ENCODE measurements around the gene GASK1A.

The GASK1A gene

GRCh38 chr3:43014956-43015355, 35.8 kb downstream of the GASK1A start:
- DNase-seq: no peak

- DNase-seq: no peak
These were observed 36.5 kb downstream of the GASK1A start for GRCh38 chr3:43015572-43015971.

DNA sequence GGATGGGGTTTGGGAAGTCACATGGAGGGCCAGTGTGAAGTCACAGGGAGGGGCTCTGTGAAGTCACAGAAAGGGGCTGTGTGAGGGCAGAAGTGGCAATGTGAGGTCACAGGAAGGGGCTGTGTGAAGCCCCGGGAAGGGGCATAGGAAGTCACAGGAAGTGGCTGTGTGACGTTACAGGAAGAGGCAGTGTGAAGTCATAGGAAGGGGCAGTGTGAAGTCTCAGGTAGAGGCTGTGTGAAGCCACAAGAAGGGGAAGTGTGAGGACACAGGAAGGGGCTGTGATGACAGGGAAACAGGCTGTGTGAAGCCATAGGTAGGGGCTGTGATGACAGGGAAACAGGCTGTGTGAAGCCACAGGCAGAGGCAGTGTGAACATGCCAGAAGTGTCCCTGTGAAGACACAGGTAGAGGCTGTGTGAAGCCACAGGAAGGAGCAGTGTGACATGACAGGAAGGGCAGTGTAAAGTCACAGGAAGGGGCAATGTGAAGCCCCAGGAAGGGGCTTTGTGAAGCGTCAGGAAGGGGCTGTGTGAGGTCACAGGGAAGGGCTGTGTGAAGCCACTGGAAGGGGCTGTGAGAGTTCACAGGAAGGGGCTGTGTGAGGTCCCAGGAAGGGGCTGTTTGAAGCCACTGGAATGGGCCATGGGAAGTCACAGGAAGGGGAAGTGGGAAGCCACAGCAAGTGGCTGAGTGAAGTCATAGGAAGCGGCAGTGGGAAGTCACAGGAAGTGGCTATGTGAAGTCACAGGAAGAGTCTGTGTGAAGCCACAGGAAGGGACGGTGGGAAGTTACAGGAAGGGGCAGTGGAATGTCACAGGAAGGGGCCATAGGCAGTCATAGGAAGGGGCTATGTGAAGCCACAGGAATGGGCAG, 37.1 kb downstream of the GASK1A start:
- no peak for DNase-seq

- no peak for DNase-seq
These were observed 37.9 kb downstream of the GASK1A start for GRCh38 chr3:43017004-43017403.

DNA sequence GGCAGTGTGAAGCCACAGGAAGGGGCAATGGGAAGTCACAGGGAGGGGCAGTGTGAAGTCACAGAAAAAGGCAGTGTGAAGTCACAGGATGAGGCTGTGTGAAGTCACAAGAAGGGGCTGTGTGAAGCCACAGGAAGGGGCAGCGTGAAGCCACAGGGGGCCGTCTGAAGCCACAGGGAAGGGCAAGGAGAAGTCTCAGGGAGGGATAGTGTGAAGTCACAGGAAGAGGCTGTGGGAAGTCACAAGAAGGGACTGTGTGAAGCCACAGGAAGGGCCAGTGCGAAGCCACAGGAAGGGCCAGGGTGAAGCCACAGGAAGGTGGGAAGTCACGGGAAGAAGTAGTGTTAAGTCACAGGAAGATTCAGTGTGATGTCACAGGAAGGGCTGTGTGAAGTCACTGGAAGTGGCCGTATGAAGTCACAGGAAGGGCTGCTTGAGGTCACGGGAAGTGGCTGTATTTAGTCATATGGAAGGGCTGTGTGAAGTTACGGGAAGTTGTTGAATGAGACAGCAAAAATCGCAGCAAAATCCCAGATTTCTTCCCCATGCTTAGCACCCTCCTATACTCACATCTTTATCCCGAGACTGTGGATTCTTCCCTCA, 38.6 kb downstream of the GASK1A start:
- DNase-seq: no peak

GRCh38 chr3:43018246-43018645, 39.1 kb downstream of the GASK1A start:
- DNase-seq: no peak

GRCh38 chr3:43019006-43019809, 40.1 kb downstream of the GASK1A start:
- DNase-seq: no peak

DNA sequence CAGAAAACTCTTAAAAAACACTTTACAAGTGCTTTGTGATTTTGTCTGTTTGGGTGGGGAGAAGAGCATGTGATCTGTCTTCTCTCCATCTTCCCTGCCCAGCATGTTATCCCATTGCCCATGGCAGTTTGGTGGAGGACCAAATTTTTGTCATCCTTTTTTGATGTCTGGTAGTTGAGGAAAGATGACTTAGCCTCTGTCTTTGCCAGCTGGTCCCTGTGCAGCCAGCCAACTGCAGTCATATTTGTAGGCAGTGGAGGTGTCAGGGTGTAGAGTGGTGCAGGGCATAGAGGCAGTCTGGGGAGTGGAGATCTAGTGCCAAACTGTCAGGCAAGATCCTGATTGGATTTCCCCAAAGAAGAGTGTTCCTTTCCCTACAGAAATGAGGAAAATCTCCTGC, 40.7 kb downstream of the GASK1A start:
- DNase-seq: no peak

DNA sequence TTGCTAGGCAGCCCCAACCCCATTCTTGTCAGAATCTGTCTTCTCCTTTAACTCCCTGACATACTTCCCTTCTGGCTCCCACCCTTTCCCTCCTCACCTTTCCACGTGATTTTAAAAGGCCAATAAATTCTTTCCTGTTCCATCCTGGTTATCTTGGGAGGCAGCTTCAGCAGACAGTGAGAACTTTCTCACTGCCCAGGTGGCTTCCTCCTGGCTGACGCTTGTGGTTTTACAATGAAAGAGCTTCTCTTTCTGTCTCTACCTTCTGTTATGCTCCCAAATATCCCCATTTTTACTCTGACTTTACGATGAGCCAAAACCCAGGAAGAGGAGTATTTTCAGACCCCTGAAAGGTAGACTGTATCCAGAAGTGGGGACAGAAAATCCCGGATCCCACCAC, 42.1 kb downstream of the GASK1A start:
- DNase-seq: no peak

DNA sequence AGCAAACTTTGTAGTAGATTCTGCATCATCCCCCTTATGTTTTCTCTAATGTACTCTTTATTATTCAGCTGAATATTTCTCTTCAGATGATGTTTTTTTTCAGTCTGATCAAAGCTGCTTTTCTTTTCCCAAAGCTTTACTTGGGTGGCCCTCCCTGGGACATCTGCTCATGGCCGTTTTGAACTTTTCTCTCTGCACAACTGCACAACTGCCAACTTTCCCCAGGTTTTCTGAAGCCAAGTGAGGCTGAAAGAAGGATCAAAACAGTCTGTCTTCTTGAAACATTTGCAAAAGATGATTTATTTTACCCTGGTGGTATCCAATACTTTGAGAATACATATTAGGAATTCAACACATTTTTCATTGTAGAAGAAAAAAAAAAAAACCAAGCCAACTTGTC, 43.0 kb downstream of the GASK1A start:
- DNase-seq: no peak

DNA sequence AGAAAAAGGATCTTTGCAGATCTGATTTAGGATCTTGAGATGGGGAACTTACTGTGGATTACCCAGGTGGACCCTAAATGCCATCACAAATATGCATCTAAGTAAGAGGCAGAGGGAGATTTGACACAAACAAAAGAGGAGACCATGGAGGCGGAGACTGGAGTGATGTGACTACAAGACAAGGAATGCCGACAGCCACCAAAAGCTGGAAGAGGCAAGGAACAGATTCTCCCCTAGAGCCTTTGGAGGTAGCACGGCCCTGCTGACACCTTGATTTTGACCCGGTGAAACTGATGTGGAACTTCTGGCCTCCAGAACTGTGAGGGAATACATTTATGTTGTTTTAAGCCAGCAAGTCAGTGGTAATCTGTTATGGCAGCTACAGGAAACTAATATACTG, 44.0 kb downstream of the GASK1A start:
- no peak for DNase-seq

DNA sequence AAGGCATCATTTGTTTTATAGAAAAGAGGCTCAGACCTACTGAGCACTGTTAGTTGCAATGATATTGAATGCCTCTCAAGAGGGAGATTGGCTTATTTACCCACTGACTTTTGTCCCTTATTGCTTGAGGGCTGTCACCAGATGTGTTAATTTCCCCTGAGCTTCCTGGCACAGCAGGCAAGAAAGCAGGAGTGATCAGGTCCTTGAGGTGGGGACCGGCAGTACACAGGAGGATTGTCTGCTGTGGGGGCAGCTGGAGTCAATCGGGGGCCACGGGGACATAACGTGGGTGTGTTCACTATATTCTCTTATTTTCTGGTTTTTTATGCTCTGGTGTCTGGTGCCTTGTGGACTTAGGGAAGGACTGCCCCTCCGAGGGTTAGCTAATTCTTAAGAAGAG, 44.6 kb downstream of the GASK1A start:
- DNase-seq: no peak

DNA sequence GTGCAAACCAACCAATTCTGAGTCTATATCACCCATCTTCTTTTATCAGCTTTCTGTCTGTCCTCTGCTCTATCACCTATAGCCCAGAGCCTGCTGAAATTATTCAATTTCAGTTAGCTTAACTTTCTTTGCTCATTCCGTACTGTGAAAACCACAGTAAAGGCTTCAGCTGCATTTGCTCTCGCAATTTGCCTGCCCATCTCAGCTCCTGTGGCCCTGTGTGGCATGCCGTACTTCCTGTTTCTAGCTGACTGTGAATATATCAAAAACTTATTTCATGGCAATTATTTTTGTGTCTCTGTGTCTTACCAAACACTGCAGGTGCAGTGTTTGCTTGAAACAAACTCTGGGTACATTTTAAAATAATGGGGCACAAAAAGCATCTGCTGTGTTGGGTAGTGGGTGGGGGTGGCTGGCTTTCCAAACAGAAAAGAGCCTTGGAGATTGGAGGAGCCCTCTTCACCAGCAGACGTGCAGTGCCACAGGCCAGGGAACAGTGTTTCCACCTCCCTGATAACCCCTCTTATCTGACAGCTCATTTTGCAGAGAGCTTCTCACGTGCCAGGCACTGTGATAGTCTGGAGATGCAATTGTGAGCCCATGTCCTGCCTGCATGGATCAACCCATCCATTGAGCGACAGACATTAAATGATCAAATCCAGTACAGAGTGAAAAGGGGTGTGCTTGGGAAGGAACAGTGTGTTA, 45.2 kb downstream of the GASK1A start:
- no peak for DNase-seq

GRCh38 chr3:43025423-43025822, 46.3 kb downstream of the GASK1A start:
- no peak for DNase-seq

- DNase-seq: no peak
These were observed 48.9 kb downstream of the GASK1A start for GRCh38 chr3:43028001-43028400.

DNA sequence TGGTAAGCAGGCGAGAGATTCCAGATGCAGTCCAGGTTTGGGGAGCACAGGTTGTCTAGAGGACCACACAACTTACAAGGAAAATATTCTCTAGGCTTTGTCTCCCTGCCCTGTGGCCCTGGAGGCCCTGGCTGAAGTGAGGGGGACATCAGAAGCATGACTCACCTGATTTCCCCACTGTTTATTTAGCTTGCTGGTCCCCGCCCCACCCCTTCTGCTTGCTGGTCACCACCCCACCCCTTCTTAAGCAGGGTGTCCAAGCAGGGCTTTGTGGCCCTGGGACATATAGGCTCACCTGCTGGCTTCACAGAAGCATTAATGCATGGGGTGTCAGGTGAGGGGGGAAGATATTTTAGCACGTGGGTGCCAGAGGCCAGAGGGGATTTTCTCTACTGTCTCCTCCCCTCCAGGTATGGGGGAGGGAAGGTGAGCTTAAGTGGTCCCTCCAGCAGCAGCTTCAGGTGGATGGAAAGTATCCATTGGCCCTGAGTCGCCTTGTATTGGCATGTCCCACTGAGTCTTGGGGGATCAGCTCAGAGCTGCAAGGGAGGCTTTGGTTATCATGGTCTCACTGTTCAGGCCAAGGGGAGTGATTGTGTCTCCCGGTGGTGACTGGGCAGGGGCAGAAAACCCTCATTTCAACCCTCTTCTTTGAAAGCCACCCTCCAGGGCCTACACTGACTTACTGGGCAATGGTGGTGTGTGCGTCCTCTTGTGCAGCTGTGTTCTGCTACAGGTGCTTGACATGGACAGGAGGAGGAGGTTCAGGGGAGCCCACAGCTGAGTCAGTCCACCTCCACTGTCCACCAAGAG, 49.8 kb downstream of the GASK1A start:
- DNase-seq: no peak

DNA sequence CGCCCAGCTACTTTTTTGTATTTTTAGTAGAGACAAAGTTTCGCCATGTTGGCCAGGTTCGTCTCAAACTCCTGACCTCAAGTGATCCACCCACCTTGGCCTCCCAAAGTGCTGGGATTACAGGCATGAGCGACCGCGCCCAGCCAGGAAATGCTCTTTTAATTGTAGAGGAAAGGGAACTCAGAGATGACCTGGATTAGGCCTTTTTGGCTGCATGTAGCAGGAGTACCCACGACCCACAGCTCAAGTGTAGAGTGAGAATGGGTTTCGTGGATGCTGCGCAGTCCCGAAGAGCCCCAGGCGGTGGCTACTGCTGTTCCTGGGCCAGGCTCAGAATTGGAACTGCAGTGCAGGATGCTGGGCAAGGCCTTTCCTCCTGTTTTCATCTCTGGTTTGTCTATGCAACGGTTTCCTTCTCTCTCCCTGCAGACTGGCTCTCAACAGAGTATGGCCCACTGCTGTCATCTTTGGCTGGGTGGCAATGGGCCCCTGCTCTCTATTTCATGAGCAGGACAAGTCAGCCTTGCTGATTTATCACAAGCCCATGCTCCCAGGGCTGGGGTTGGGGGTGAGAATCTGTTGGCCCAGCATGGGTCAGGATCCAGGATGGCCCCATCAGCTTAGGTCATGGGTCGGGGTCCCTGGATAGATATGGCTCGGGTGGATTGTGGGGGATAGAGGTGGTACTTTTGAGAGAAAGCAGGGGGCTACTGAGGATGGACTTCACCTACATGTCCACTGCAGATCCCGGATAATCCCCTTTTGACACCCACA, 51.2 kb downstream of the GASK1A start:
- no peak for DNase-seq

- DNase-seq: no peak
These were observed 52.4 kb downstream of the GASK1A start for GRCh38 chr3:43031485-43031884.

DNA sequence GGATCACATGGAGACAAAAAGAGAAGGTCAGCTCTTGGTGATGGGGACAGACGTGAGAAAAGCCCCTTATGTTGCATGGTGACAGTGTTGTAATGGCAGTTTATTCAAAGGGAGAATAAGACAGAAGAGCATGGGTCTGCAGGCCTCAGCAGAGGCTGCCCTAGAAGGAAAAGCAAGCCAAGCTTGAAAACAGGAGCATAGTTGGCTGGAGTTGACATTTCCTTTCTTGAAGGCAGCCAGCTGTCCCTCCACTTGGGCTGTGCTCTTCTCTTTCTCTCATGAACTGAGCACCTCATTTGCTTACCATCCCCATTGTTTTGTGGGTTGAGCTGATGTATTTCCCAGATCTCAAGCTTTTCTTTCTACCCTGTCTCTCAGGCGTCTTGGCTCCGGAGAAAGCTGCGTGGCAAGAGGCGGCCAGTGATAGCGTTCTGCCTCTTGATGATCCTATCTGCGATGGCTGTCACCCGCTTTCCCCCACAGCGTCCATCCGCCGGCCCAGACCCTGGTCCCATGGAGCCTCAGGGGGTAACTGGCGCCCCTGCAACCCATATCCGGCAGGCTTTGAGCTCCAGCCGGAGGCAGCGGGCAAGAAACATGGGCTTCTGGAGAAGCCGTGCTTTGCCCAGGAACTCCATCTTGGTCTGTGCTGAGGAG, 52.9 kb downstream of the GASK1A start:
- DNase-seq: no peak

- DNase-seq: no peak
These were observed 53.8 kb downstream of the GASK1A start for GRCh38 chr3:43032646-43033628.

All from NCI-H446 (cell line).